DND-41 (cell line): Measurements from ENCODE around the gene BFSP1.

Experiments used
- ATAC-seq: fragments of 200-7000 bp; cut with Tn5 transposase; 3 replicates; pipeline ENCODE4 v1.9.1; 2021; ENCODE audit warnings: low read depth; ENCODE audit not compliant: insufficient read depth
- DNase-seq: peaks from one replicate; pipeline ENCODE4 v3.0.0-alpha.2; 2020
- H2AFZ ChIP-seq: 2 replicates; pipeline ENCODE4 v1.6.0; 2012; ENCODE audit warnings: low read depth, low read length
- H3K27ac ChIP-seq: 2 replicates; pipeline ENCODE4 v1.5.1; 2012; ENCODE audit warnings: low read length, inconsistent platforms
- H3K27me3 ChIP-seq: fragments of 200-600 bp; sonication (generic); 2 replicates; pipeline ENCODE4 v1.6.0; 2012; ENCODE audit warnings: low read length, mild to moderate bottlenecking, inconsistent platforms; ENCODE audit not compliant: insufficient read depth, poor library complexity
- H3K36me3 ChIP-seq: 2 replicates; pipeline ENCODE4 v1.5.1; 2012; ENCODE audit warnings: low read length, inconsistent platforms; ENCODE audit not compliant: insufficient read depth
- H3K4me1 ChIP-seq: 2 replicates; pipeline ENCODE4 v1.5.1; 2012; ENCODE audit warnings: mild to moderate bottlenecking, low read length; ENCODE audit not compliant: insufficient read depth
- H3K4me2 ChIP-seq: 2 replicates; pipeline ENCODE4 v1.6.0; 2012; ENCODE audit warnings: mild to moderate bottlenecking, moderate library complexity, low read length, inconsistent platforms; ENCODE audit not compliant: insufficient read depth
- H3K4me3 ChIP-seq, 2 experiments: fragments of 200-600 bp in 1 of 2; shearing (Covaris generic) in 1 of 2; 2 replicates each; pipeline ENCODE4 v1.5.1; 2012 to 2016; ENCODE audit warnings: inconsistent platforms in 2 of 2, low read length in 2 of 2, mild to moderate bottlenecking in 2 of 2, low read depth in 1 of 2, moderate library complexity in 1 of 2
- H3K79me2 ChIP-seq: 2 replicates; pipeline ENCODE4 v1.6.0; 2012; ENCODE audit warnings: low read length, inconsistent platforms; ENCODE audit not compliant: insufficient read depth
- H3K9ac ChIP-seq: 2 replicates; pipeline ENCODE4 v1.6.0; 2012; ENCODE audit warnings: low read depth, mild to moderate bottlenecking, inconsistent platforms, low read length, moderate library complexity
- H3K9me3 ChIP-seq: 2 replicates; pipeline ENCODE4 v1.5.1; 2012; ENCODE audit warnings: low read length, moderate library complexity, mild to moderate bottlenecking, inconsistent platforms; ENCODE audit not compliant: insufficient read depth, severe bottlenecking
- H4K20me1 ChIP-seq: 2 replicates; pipeline ENCODE4 v1.6.0; 2012; ENCODE audit warnings: low read length; ENCODE audit not compliant: insufficient read depth
- EZH2 ChIP-seq: IDR thresholded peaks from 3 replicates; pipeline ENCODE4 v1.6.1; 2012; ENCODE audit warnings: borderline replicate concordance, low read depth, mild to moderate bottlenecking, moderate library complexity, low read length, inconsistent platforms; ENCODE audit not compliant: severe bottlenecking
- TF ChIP-seq, protein P1 (sequence below): IDR thresholded peaks from 2 replicates; pipeline ENCODE4 v1.5.1; 2012; ENCODE audit warnings: borderline replicate concordance, low read length, moderate library complexity, mild to moderate bottlenecking; ENCODE audit not compliant: poor library complexity, severe bottlenecking; ENCODE audit errors: extremely low read depth

Gene BFSP1

DNA sequence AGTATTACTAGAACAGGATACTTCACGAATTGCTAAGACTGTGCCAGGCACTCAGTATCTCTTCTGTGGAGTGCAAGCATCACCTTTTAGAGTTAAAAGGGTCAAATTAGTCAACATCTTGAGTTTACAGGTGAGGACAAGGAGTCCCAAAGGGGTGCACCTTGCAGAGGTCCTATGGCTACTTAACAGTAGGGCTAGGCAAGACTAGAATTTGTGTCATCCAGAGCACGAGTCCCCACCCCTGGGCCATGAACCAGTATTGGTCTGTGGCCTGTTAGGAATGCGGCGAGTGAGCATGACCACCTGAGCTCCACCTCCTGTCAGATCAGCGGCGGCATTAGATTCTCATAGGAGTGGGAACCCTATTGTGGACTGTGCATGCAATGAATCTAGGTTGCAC lies 28.2 kb upstream of the BFSP1 start:
- no peak overlapping the region for H2AFZ ChIP-seq
- no peak overlapping the region for H3K4me2 ChIP-seq
- H3K9ac ChIP-seq, result no peak overlapping the region
- H3K4me1 ChIP-seq, result no peaks in the 10 kb centered on the region
- DNase-seq, result no peak
- no peak for TF ChIP-seq EZH2
- TF ChIP-seq, protein P1, sequence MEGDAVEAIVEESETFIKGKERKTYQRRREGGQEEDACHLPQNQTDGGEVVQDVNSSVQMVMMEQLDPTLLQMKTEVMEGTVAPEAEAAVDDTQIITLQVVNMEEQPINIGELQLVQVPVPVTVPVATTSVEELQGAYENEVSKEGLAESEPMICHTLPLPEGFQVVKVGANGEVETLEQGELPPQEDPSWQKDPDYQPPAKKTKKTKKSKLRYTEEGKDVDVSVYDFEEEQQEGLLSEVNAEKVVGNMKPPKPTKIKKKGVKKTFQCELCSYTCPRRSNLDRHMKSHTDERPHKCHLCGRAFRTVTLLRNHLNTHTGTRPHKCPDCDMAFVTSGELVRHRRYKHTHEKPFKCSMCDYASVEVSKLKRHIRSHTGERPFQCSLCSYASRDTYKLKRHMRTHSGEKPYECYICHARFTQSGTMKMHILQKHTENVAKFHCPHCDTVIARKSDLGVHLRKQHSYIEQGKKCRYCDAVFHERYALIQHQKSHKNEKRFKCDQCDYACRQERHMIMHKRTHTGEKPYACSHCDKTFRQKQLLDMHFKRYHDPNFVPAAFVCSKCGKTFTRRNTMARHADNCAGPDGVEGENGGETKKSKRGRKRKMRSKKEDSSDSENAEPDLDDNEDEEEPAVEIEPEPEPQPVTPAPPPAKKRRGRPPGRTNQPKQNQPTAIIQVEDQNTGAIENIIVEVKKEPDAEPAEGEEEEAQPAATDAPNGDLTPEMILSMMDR, result no peak
- H3K9me3 ChIP-seq, result no peaks in the 10 kb centered on the region
- no peak overlapping the region for H3K27ac ChIP-seq
- H3K27me3 ChIP-seq, result no peaks in the 10 kb centered on the region
- no peaks in the 10 kb centered on the region for H3K36me3 ChIP-seq
- H3K4me3 ChIP-seq, result no peak overlapping the region
- H4K20me1 ChIP-seq, result no peaks in the 10 kb centered on the region
- H3K79me2 ChIP-seq, result no peaks in the 10 kb centered on the region
- ATAC-seq, result no peak

DNA sequence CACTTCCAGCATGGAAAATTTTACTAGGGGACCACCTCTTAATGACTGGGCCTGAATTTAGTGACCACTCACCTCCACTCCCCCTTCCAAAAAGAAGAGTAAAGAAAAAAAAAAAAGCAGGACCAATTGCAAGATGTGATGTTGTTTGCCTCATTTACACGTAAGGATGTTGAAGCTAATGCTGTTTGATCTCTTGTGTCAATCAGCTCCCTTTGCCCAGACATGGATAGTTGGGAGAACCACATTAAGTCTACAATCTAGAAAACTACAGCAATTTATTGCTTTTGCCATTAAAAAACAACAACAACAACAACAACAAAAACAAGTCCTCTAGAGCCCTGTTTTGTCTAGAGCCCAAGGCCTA lies 27.7 kb upstream of the BFSP1 start:
- H3K4me3 ChIP-seq, result no peak overlapping the region
- no peak for DNase-seq
- H3K9me3 ChIP-seq, result no peaks in the 10 kb centered on the region
- no peaks in the 10 kb centered on the region for H3K79me2 ChIP-seq
- no peak overlapping the region for H3K9ac ChIP-seq
- no peak overlapping the region for H3K27ac ChIP-seq
- peaks cover 2% of the 10 kb centered on the region for H3K27me3 ChIP-seq
- no peaks in the 10 kb centered on the region for H3K4me1 ChIP-seq
- no peak overlapping the region for H3K4me2 ChIP-seq
- H2AFZ ChIP-seq, result no peak overlapping the region
- no peaks in the 10 kb centered on the region for H3K36me3 ChIP-seq
- no peaks in the 10 kb centered on the region for H4K20me1 ChIP-seq
- TF ChIP-seq EZH2, result no peak
- TF ChIP-seq, protein P1, result no peak
- ATAC-seq, result no peak

DNA sequence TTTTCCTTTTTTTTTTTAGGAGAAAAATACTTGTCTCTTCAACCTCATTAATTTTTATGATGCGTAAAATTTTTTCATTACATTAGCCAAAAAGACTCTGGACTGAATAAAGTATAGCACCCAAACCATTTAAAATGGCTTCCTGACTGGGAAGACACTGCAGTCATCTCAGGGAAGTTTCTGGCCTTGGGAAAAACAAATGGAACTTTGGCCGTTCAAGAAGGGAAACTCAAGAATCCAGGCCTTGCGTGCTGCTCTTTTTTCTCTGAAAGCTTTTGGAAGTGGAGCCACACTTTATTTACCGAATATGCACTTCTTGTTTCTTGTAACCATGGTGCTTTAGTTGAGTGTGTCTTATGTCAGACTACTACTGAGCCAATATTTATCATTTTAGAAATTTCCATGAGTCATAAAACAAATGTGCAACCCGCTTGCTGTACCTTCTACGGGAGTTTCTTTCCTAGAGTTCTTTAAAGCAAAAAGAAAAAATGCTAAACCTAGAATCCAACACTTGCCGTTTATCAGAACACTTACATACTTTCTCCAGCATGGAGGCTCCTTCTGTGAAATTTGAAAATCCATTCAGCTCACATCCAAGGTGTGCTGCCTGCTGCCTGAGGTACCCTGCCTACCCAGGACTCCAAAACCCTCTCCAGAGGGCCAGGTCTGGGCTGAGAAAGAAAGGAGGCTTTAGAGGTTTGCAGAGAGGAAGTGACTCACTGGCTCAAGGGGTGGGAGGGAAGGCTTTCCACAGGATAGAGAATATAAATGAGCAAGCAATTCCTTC lies 27.2 kb upstream of the BFSP1 start:
- Histone ChIP-seq H3K4me2 (no peak overlapping the region), H3K27me3 (peaks cover 3% of the 10 kb centered on the region), H3K9me3 (no peaks in the 10 kb centered on the region), H3K9ac (no peak overlapping the region), H2AFZ (no peak overlapping the region), H3K36me3 (no peaks in the 10 kb centered on the region), H4K20me1 (no peaks in the 10 kb centered on the region), H3K4me1 (no peaks in the 10 kb centered on the region), H3K4me3 (no peak overlapping the region), H3K27ac (no peak overlapping the region), H3K79me2 (no peaks in the 10 kb centered on the region)
- no peak for DNase-seq
- ATAC-seq, result peak; percentile 44; the same call in 1 of the 3 replicates
- TF ChIP-seq EZH2, result no peak
- TF ChIP-seq, protein P1, result no peak

DNA sequence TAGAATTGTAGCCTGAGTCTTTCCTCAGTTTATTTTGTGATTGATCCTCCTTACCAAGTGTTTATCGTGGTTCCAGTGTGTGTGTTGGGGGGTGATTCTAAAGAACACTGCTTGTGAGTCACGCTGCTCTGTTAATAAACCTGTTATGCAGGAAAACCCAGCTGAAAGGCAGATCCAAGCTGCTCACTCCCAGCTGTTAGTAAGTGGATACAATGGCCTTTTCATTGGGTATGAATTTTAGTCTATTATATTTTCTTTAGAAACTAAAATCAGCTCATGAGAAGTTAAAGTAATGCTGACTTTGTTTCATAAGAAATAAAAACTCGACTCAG lies 26.5 kb upstream of the BFSP1 start:
- DNase-seq (no peak), ATAC-seq (no peak)
- no peak overlapping the region for H3K27ac ChIP-seq
- no peak overlapping the region for H3K4me3 ChIP-seq
- no peak overlapping the region for H2AFZ ChIP-seq
- H3K4me2 ChIP-seq, result no peak overlapping the region
- peaks cover 3% of the 10 kb centered on the region for H3K27me3 ChIP-seq
- H4K20me1 ChIP-seq, result no peaks in the 10 kb centered on the region
- TF ChIP-seq, protein P1, result no peak
- no peak for TF ChIP-seq EZH2
- H3K4me1 ChIP-seq, result no peaks in the 10 kb centered on the region
- H3K9me3 ChIP-seq, result no peaks in the 10 kb centered on the region
- no peak overlapping the region for H3K9ac ChIP-seq
- H3K79me2 ChIP-seq, result no peaks in the 10 kb centered on the region
- H3K36me3 ChIP-seq, result no peaks in the 10 kb centered on the region
